Astrocyte of the hippocampus (primary cell): ENCODE measurements around the gene GRPR.
"Not testable (repeated sequence)": the region's sequence is repeated elsewhere in the genome, so short reads cannot be mapped to it uniquely, and the experiment has no call there.

Source experiments
- DNase-seq: peaks from one replicate; pipeline ENCODE4 v3.0.0; 2011; ENCODE audit warnings: low read depth, low spot score

Gene GRPR

DNA sequence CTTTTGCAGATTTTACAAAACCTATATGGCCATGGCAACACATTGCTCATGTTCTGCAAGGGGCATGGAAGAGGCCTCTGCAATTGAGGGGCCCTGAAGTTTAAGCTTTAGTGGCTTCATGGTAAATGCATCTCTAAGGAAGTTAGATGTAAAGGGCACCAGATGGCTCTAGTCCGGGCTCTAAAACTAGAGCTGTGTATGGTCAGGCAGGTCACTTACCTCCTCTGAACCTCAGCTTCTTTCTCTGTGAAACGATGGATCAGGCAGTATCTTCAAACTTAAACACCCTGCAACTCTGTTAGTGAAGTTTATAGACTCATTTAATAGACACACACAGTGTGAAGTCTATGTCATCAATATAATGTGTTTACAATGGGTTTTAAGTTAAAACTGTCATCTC lies 53.9 kb downstream of the GRPR start:
- no peak for DNase-seq

- DNase-seq, result not testable (repeated sequence)
Observed at GRCh38 chrX:16183843-16184242, 60.5 kb downstream of the GRPR start.

DNA sequence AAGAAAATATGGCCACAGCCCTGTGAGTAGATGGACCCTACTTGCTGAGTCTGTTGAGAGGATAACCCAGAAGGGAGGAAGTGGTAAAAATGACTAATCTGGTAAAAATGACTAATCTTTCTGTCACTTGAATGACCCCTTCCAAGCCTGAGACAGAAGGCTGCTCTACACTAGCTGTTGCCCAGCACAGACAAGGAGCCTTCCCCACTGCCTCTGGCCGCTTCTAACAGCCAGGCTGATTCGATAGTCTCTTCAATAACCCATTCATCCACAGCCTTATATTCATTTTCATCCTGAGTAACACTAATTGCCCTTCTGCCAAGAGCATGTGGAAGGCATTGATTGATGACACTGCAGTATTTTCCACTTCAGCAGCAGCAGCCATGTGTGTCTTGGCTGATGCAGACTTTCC lies 62.4 kb downstream of the GRPR start:
- DNase-seq, result peak; percentile 78

- no peak for DNase-seq
Observed at GRCh38 chrX:16186380-16187007, 63.1 kb downstream of the GRPR start.

DNA sequence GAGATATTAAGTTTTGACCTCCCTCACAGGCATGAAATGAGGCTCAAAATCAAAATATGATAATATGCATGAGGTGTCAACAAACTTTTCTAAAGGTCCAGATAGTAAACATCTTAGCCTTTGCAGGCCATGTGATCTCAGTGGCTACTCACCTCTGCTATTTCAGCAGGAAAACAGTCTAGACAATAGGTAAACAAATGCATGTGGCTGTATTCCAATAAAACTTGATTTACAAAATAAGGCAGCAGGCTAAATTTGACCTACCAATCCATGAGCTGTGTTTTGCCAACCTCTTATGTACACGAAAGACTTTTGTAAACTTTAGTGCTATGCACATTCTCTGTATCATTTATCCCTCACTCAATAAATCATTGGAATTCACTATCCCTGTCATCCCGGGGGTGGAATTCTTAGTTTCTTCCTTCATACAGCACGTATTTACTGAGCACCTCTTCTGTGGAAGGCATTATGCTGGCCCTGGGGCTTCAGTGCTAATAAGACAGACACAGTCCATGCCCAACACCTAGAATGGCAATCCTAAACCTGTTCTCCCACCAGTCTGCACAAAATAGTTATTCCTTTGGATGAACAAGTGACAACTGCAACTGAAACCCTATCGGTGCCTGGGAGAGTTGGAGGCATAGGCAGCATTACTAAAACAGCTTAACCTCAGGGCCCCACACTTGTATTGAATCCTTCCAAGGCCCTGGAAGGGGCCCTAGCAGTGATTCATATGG lies 63.8 kb downstream of the GRPR start:
- no peak for DNase-seq

DNA sequence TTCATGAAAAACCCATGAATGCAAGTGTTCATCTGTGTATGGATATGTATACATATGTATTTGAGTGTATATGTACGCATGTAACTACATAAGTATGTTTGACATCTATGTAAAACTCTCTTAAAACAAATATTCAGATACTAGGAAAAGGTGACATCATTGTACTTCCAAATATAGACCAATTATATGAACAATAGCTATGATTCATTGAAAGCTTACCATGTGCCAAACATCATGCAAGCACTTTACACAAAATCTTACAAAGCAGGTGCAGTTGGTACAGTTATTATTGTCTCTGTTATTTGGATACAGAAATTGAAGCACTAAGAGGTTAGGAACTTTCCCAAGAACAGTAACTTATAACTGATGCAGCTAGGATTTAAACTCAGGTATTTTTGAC lies 65.3 kb downstream of the GRPR start:
- DNase-seq, result no peak

GRCh38 chrX:16191605-16192004 lies 68.2 kb downstream of the GRPR start:
- no peak for DNase-seq

GRCh38 chrX:16196829-16197228 lies 73.5 kb downstream of the GRPR start:
- no peak for DNase-seq

GRCh38 chrX:16199343-16199742 lies 76.0 kb downstream of the GRPR start:
- no peak for DNase-seq

GRCh38 chrX:16202943-16203342 lies 79.6 kb downstream of the GRPR start:
- DNase-seq, result no peak
